SU-DHL-6 (cell line): ENCODE measurements around the gene RPL19.

Source experiments
- H2AFZ ChIP-seq: fragments of 200-600 bp; sonication (generic); 2 replicates; pipeline ENCODE4 v1.6.1; 2014; ENCODE audit warnings: low read depth, mild to moderate bottlenecking, moderate library complexity, mixed read lengths, antibody characterized with exemption, low read length; ENCODE audit not compliant: severe bottlenecking
- H3F3A ChIP-seq: fragments of 200-600 bp; shearing (Covaris generic); 2 replicates; pipeline ENCODE4 v1.6.0; 2016; ENCODE audit warnings: antibody characterized with exemption, mild to moderate bottlenecking; ENCODE audit not compliant: insufficient read depth
- H3K27ac ChIP-seq: fragments of 200-600 bp; sonication (generic); 2 replicates; pipeline ENCODE4 v1.5.1; 2016; ENCODE audit warnings: low read depth, mild to moderate bottlenecking, low read length, moderate library complexity, mixed read lengths
- H3K27me3 ChIP-seq: fragments of 200-600 bp; sonication (generic), shearing (Covaris generic); 2 replicates; pipeline ENCODE4 v1.6.0; 2014; ENCODE audit warnings: mild to moderate bottlenecking, low read length
- H3K36me3 ChIP-seq: fragments of 200-600 bp; sonication (generic); 2 replicates; pipeline ENCODE4 v1.6.1; 2014; ENCODE audit warnings: mild to moderate bottlenecking, low read length, mixed read lengths
- H3K4me2 ChIP-seq: fragments of 300-600, 200-600 bp; shearing (Covaris generic), sonication (generic); 2 replicates; pipeline ENCODE4 v1.6.0; 2014; ENCODE audit warnings: low read length, low read depth, mild to moderate bottlenecking; ENCODE audit not compliant: poor library complexity, severe bottlenecking
- H3K4me3 ChIP-seq: fragments of 200-600 bp; sonication (generic); 2 replicates; pipeline ENCODE4 v1.5.1; 2014; ENCODE audit warnings: antibody characterized with exemption, low read length, mild to moderate bottlenecking, mixed read lengths; ENCODE audit not compliant: insufficient read depth, poor library complexity, severe bottlenecking
- H3K79me2 ChIP-seq: fragments of 200-600 bp; sonication (generic); 2 replicates; pipeline ENCODE4 v1.6.1; 2014; ENCODE audit warnings: mild to moderate bottlenecking, low read length, moderate library complexity; ENCODE audit not compliant: insufficient read depth
- H3K9ac ChIP-seq: fragments of 200-600 bp; sonication (generic); 2 replicates; pipeline ENCODE4 v1.7.0; 2014; ENCODE audit warnings: mild to moderate bottlenecking, low read length
- H3K9me2 ChIP-seq: fragments of 200-600 bp; sonication (generic); replicated peaks from 2 replicates; pipeline ENCODE4 v1.6.1; 2014; ENCODE audit warnings: low read length; ENCODE audit not compliant: insufficient read depth
- H3K9me3 ChIP-seq: fragments of 200-600 bp; sonication (generic); 2 replicates; pipeline ENCODE4 v1.6.1; 2014; ENCODE audit warnings: low read length, mixed read lengths; ENCODE audit not compliant: insufficient read depth
- H4K20me1 ChIP-seq: fragments of 200-600 bp; sonication (generic); 2 replicates; pipeline ENCODE4 v1.6.1; 2014; ENCODE audit warnings: low read depth, mild to moderate bottlenecking, antibody characterized with exemption, low read length, moderate library complexity, mixed read lengths
- EZH2phosphoT487 ChIP-seq: fragments of 200-600 bp; sonication (generic), shearing (Covaris generic); conservative IDR thresholded peaks from 2 replicates; pipeline ENCODE4 v1.6.1; 2018; ENCODE audit warnings: mild to moderate bottlenecking, antibody characterized with exemption, low read length, moderate library complexity, mixed read lengths
- TF ChIP-seq, protein P1 (sequence below): fragments of 200-600 bp; sonication (generic); IDR thresholded peaks from one replicate; pipeline ENCODE4 v1.5.1; 2017; ENCODE audit warnings: antibody characterized with exemption, mild to moderate bottlenecking, low read length, moderate library complexity; ENCODE audit not compliant: insufficient read depth, poor library complexity, severe bottlenecking

RPL19 gene

DNA sequence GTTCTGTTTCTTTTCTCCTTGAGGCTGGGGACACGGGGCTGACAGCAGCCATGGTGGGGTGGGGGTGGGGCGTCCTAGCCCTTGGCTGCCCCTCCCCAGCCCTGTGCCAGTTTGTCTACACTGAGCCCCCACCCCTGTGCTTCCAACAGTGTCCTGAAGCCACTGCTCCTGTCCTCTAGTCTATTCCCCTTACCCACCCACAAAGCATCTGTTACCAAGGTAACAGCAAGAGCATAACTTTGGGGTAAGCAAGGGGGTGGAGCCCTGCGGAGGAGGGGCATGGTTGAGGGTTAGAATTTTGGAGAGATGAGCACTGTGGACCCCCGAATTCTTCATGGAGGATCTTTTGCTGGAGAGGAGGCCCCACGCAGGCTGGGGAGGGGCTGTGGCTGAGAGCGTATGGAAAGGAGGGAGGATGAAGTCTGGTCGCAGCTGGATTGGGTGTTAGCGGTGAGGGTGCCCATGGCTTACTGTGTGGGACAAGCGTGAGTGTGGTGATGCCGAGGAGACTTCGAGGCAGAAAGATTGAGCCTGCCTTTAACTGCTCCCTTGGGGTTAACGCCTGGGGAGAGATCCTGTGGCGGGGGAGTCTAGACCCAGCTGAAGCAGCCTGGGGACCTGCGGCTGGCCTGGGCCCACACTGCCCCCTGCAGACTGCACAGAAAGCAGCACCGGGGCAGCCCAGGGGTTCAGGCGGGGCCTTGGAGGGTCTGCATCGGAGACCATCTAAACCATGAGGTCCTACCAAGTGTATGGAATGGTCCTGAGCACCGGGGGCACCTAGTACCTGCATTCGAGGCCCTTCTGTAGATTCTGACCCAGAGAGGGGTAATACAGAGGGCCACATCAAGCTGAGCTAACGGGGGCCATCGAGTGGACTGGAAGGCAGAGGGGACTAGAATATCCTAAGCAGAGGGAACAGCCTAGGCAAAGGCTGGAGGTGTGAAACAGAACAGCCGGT lies 31.8 kb downstream of the RPL19 start:
- Histone ChIP-seq H3K27ac (no peak overlapping the region), H4K20me1 (no peaks in the 10 kb centered on the region), H3K27me3 (no peaks in the 10 kb centered on the region), H3K36me3 (no peaks in the 10 kb centered on the region), H3K4me2 (no peak overlapping the region), H3K4me3 (no peak overlapping the region), H3K9me2 (no peaks in the 10 kb centered on the region), H3K79me2 (no peaks in the 10 kb centered on the region), H2AFZ (no peak overlapping the region), H3K9ac (no peak overlapping the region), H3F3A (no peaks in the 10 kb centered on the region), H3K9me3 (no peaks in the 10 kb centered on the region)
- no peak for TF ChIP-seq EZH2phosphoT487
- TF ChIP-seq, protein P1, sequence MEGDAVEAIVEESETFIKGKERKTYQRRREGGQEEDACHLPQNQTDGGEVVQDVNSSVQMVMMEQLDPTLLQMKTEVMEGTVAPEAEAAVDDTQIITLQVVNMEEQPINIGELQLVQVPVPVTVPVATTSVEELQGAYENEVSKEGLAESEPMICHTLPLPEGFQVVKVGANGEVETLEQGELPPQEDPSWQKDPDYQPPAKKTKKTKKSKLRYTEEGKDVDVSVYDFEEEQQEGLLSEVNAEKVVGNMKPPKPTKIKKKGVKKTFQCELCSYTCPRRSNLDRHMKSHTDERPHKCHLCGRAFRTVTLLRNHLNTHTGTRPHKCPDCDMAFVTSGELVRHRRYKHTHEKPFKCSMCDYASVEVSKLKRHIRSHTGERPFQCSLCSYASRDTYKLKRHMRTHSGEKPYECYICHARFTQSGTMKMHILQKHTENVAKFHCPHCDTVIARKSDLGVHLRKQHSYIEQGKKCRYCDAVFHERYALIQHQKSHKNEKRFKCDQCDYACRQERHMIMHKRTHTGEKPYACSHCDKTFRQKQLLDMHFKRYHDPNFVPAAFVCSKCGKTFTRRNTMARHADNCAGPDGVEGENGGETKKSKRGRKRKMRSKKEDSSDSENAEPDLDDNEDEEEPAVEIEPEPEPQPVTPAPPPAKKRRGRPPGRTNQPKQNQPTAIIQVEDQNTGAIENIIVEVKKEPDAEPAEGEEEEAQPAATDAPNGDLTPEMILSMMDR, result peak; percentile 86

DNA sequence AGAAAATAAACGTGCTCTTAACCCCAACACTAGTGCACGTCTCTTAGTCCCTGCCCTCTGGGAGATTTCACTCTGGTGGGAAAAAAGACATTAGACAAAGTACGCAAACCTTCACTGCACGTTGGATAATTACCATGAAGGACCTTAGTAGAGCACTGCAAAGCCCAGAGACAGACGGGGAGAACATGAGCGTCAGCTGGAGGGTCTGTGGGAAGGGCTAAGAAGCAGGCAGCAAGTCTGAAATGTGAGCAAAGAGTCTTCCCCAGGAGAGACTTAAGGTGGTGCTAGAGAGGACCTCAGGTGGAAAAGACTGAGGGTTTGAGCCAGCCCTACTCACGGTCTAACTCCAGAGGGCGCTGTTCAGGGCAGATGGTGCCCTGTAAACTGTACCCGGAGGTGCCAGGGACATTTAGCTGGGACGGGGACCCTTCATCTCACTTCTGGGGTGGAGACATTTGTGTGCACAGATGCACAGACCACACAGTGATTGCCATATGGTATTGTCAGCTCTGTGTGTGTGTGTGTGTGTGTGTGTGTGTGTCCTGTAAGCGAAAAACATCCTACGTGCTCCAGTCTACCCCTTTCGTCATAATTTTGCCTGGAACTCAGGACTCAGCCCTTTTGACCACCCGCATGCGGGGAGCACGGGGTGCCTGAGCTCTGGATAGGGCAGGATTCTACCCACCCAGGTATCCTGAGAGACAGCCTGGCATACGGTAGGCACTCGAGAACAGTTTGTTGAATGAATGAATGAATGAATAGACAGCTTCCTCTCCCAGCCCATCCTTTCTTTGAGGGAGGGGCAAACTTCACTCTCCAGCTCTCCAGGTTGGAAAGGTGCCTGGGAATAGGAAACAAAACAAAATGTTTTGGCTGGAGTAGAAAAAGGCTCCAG lies 35.7 kb downstream of the RPL19 start:
- Histone ChIP-seq H3K4me3 (no peak overlapping the region), H3K79me2 (no peaks in the 10 kb centered on the region), H3K27me3 (no peaks in the 10 kb centered on the region), H3F3A (no peaks in the 10 kb centered on the region), H3K4me2 (no peak overlapping the region), H2AFZ (no peak overlapping the region), H3K9ac (no peak overlapping the region), H4K20me1 (no peaks in the 10 kb centered on the region), H3K27ac (no peak overlapping the region), H3K36me3 (no peaks in the 10 kb centered on the region), H3K9me3 (no peaks in the 10 kb centered on the region), H3K9me2 (no peaks in the 10 kb centered on the region)
- TF ChIP-seq, protein P1, result peak; percentile 83
- TF ChIP-seq EZH2phosphoT487, result no peak

DNA sequence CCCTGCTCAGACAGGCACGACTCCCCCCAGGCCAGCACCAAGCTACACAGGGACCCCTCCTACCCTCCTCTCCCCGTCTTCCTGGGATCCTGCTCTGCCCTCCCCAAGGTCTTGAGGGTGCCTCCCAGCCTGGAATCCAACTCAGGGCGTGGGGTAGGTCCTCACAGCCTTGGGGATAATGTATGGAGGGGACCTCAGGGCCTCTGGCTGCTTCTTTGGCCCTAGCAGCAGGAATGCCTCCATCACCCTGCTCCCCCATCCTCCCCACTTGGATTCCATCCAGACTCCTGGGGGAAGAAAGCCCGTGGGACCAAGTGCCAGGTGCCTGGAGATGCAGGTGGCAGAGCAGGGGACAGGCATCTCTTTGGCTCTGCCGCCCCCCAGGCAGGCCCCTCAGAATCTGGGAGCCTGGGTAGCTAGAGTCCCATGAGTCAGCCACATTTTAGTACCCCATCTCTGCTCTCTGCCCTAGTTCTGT lies 36.4 kb downstream of the RPL19 start:
- Histone ChIP-seq H3K9me3 (no peaks in the 10 kb centered on the region), H3F3A (no peaks in the 10 kb centered on the region), H4K20me1 (no peaks in the 10 kb centered on the region), H3K9ac (no peak overlapping the region), H3K4me2 (no peak overlapping the region), H3K27me3 (no peaks in the 10 kb centered on the region), H3K27ac (no peak overlapping the region), H3K79me2 (no peaks in the 10 kb centered on the region), H3K9me2 (no peaks in the 10 kb centered on the region), H3K4me3 (no peak overlapping the region), H2AFZ (no peak overlapping the region), H3K36me3 (no peaks in the 10 kb centered on the region)
- TF ChIP-seq EZH2phosphoT487, result no peak
